GM20000 (cell line): Measurements from ENCODE around the gene BOD1.

Source experiments
- DNase-seq: peaks from one replicate; pipeline ENCODE4 v3.0.0; 2012; ENCODE audit warnings: low spot score
- TF ChIP-seq, protein P1 (sequence below): IDR thresholded peaks from 2 replicates; pipeline ENCODE4 v1.5.1; 2012; ENCODE audit warnings: mild to moderate bottlenecking, control low read depth; ENCODE audit errors: extremely low read depth, missing control alignments

Gene BOD1

DNA sequence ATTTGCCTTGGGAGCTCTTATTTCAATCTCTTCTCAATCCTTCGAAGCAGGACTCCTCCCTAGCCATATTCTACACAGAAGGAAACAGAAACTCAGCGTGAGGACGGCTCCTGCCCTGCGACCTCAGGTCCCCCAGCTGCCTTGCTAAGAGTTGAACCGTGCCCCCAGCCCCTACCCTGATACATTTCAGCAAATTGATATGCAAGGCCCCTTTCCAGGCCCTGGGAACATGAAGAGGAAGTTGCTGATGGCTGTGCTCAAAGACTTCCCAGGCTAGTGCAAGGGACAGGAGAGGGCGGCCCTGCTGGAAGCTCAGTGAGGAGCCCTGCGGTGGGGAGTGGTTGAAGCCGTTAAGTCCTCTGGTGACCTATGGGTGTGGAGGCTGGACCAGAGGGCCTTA is 41.5 kb downstream of the BOD1 start:
- DNase-seq = no peak
- TF ChIP-seq, protein P1, sequence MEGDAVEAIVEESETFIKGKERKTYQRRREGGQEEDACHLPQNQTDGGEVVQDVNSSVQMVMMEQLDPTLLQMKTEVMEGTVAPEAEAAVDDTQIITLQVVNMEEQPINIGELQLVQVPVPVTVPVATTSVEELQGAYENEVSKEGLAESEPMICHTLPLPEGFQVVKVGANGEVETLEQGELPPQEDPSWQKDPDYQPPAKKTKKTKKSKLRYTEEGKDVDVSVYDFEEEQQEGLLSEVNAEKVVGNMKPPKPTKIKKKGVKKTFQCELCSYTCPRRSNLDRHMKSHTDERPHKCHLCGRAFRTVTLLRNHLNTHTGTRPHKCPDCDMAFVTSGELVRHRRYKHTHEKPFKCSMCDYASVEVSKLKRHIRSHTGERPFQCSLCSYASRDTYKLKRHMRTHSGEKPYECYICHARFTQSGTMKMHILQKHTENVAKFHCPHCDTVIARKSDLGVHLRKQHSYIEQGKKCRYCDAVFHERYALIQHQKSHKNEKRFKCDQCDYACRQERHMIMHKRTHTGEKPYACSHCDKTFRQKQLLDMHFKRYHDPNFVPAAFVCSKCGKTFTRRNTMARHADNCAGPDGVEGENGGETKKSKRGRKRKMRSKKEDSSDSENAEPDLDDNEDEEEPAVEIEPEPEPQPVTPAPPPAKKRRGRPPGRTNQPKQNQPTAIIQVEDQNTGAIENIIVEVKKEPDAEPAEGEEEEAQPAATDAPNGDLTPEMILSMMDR = no peak

DNA sequence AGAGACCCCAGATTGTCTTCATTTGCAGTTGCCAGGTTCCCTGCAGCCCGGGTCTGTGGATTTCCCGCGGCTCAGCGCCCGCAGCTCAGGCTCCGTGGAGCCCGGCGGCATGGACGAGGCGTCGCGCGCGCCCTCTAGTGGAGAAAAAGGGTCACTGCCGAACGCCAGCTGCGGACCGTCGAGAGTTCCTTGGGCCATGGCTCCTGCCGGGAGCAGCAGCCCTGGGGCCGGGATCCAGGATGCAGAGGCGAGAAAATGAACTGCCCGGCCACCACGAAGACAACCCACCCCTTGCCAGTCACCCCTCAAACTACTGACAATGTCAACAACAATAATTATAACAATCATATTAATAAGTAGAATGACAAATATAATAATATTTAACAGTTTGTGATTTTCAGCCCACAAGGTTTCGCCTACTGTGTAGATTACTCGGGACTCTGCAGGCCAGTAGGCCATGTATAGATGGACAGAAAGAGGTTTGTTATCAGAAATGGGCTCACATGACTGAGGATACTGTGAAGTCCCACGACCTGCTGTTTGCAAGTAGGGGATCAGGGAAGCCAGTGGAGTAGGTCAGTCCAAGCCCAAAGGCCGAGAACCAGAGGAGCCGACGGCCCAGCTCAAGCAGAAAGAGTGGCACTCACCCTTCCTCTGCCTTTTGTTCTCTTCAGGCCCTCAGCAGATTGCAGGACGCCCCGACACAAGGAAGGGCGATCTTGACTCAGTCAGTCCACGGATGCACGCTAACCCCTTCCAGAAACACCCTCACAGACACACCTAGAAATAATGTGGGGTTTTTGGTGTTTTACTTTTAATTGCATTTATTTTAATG is 43.1 kb downstream of the BOD1 start:
- TF ChIP-seq, protein P1 = peak; percentile 98
- DNase-seq = peak; percentile 78

DNA sequence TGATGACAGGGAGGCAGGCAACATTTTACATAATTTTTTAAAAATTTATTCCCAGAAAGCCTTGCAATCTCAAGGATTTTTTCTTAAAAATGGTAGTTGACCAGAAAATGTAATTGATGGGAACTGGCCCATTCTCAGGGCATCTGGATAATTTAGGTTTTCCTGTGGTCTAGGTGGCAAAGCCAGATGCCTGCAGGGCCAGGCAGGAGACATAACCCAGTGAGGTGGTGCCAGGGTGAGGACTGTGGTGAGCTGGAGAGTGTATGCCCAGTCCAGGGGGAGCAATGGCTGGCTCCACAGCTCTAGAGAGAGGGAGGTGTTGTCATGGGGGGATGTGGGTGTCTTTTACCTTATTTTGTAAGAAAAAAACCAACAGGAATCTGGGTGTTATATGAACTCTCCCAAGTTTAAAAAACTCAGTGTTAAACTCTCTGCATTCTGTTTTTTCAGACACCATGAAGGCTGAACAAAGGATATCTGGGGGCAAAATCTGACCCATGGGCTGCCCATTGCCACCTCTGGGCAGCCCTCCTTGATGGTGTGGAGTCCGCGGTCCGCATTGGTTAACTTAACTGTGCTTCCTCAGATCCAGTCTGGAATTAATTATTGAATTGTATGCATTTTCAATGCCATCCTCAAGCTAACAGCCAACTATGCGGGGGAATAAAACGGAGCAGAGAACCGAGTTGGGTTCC is 43.9 kb downstream of the BOD1 start:
- TF ChIP-seq, protein P1 = no peak
- DNase-seq = no peak

DNA sequence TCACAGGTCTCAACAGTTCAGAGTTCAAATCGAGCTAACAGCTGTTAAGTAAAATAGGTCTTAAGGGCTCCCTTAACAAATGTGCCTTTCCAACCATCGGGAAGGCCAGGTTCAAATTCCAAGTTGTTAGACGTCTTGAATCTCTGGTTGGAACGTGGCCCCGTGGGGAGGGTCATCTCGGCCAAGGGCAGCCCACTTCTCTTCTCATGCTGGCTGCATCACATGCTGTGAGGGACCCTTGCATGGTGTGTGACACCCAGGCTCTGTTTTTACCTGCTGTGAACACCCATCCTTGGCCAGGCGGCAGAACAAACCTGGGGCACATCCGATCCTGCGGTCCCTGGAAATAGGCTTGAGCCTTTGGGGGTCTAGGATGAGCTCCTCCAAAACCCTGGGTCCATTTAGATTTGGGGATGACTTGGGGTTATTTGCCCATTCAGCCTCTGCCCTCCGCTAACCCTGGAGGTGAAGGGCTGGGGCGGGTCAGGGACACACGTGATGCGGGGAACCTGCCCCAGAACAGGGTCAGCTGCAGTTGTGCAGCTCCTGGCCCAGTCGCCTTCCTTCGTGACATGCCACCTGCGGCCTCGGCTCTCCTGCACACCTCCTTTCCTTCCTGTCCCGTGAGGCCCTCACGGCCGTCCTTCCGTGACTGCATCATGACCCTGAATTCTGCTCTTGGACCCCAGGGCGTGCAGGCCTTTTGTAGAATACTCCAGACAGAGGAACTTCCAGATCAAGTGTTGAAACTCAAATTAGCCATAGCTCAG is 45.9 kb downstream of the BOD1 start:
- TF ChIP-seq, protein P1 = no peak
- no peak for DNase-seq

DNA sequence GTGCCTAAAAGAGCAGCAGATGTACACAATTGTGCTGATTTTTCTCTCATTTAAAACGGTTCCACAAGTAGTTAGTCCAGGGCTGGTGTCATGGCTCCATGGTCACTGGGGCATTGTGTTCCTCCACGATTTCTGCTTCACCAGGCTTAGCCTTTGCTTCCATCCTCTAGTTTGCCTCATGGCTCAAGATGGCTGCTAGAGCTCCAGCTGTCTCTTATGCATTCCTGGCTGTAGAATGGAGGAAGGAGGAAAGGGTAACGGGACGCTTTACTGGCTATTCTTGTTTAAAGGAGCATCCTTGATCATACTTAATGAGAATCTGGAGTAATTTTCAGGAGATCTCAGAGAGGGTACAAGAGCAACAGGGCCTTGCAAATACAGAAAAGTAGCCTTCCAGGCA is 47.7 kb downstream of the BOD1 start:
- no peak for DNase-seq
- TF ChIP-seq, protein P1 = no peak

DNA sequence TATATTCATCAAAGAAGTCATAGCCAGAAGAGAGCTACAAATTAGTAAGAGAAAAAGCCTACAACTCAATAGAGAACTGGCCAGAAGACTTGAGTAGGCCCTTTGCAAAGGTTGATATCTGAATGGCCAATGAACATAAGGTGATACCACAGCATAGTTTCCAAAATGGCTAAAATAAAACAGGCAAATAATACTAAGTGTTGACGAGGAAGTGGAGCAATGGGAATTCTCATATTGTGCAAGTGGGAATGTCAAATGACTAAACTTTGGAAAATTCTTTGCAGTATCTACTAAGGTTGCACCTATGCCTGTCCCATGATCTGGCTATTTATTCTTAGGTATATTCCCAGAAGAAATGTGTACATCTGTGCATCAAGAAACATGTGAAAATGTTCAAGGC is 48.3 kb downstream of the BOD1 start:
- TF ChIP-seq, protein P1 = no peak
- no peak for DNase-seq

DNA sequence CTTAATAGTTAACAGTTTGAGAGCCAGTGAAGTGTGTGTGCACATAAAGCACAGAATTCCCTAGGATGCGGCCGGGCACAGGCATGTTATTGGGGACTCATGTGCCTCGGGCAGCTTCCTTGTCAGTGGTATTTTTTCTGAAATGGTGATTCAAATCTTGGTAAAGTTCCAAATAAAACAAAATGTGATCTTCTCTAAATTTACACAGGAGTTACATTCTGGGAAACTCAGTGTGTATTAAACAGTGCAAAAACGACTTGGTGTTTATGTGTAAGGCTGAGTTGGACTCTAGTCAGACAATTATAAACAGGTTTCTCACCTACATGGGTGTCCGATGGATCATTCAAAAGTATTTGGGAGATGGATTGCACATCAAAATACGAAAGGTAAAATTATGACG is 48.9 kb downstream of the BOD1 start:
- TF ChIP-seq, protein P1 = no peak
- no peak for DNase-seq
